ENCODE measurements around the gene FBLN2.

Gene FBLN2

GRCh38 chr3:13610006-13610570 is 61.2 kb downstream of the FBLN2 start:
- DNase-seq = no peak

GRCh38 chr3:13611221-13611620 is 62.3 kb downstream of the FBLN2 start:
- DNase-seq = no peak

- no peak for DNase-seq
Measured at GRCh38 chr3:13612829-13613228, 63.9 kb downstream of the FBLN2 start.

- DNase-seq = no peak
Measured at GRCh38 chr3:13613343-13614190, 64.6 kb downstream of the FBLN2 start.

- no peak for DNase-seq
Measured at GRCh38 chr3:13614607-13615006, 65.7 kb downstream of the FBLN2 start.

GRCh38 chr3:13615019-13615528 is 66.1 kb downstream of the FBLN2 start:
- no peak for DNase-seq

GRCh38 chr3:13616359-13616758 is 67.4 kb downstream of the FBLN2 start:
- no peak for DNase-seq

- DNase-seq = no peak
Measured at GRCh38 chr3:13617097-13617738, 68.3 kb downstream of the FBLN2 start.

GRCh38 chr3:13617981-13618380 is 69.1 kb downstream of the FBLN2 start:
- no peak for DNase-seq

- no peak for DNase-seq
Measured at GRCh38 chr3:13618836-13619235, 69.9 kb downstream of the FBLN2 start.

- no peak for DNase-seq
Measured at GRCh38 chr3:13619661-13620230, 70.8 kb downstream of the FBLN2 start.

- DNase-seq = no peak
Measured at GRCh38 chr3:13620281-13620680, 71.4 kb downstream of the FBLN2 start.

- DNase-seq = no peak
Measured at GRCh38 chr3:13620776-13621365, 71.9 kb downstream of the FBLN2 start.

GRCh38 chr3:13621381-13622221 is 72.7 kb downstream of the FBLN2 start:
- no peak for DNase-seq

GRCh38 chr3:13622356-13622755 is 73.4 kb downstream of the FBLN2 start:
- no peak for DNase-seq

- no peak for DNase-seq
Measured at GRCh38 chr3:13623101-13623654, 74.3 kb downstream of the FBLN2 start.

GRCh38 chr3:13624021-13624420 is 75.1 kb downstream of the FBLN2 start:
- no peak for DNase-seq

GRCh38 chr3:13624671-13625125 is 75.8 kb downstream of the FBLN2 start:
- no peak for DNase-seq

- no peak for DNase-seq
Measured at GRCh38 chr3:13626396-13626795, 77.5 kb downstream of the FBLN2 start.

- no peak for DNase-seq
Measured at GRCh38 chr3:13626915-13627460, 78.1 kb downstream of the FBLN2 start.

GRCh38 chr3:13627681-13628080 is 78.8 kb downstream of the FBLN2 start:
- no peak for DNase-seq
